DOHH2 (cell line): ENCODE results near the gene POLR3C.
A peak's percentile ranks its signal among the peaks of the same experiment; 100 is the strongest.

Experiments
- H3F3A ChIP-seq: fragments of 200-600 bp; sonication (generic), shearing (Covaris generic); 2 replicates; pipeline ENCODE4 v1.6.0; 2016; ENCODE audit warnings: antibody characterized with exemption, mild to moderate bottlenecking; ENCODE audit not compliant: control insufficient read depth, insufficient read depth
- H3K27ac ChIP-seq: fragments of 200-600 bp; sonication (generic); 2 replicates; pipeline ENCODE4 v1.5.1; 2014; ENCODE audit warnings: low read depth, mild to moderate bottlenecking, low read length, moderate library complexity
- H3K27me3 ChIP-seq: fragments of 200-600 bp; sonication (generic); 2 replicates; pipeline ENCODE4 v1.6.1; 2014; ENCODE audit warnings: mild to moderate bottlenecking, low read length, mixed read lengths; ENCODE audit not compliant: control insufficient read depth
- H3K36me3 ChIP-seq: fragments of 200-600 bp; sonication (generic); 2 replicates; pipeline ENCODE4 v1.6.1; 2014; ENCODE audit warnings: mild to moderate bottlenecking, low read length, moderate library complexity, mixed read lengths; ENCODE audit not compliant: control insufficient read depth
- H3K4me1 ChIP-seq: fragments of 200-600 bp; sonication (generic); 2 replicates; pipeline ENCODE4 v1.6.1; 2014; ENCODE audit warnings: mild to moderate bottlenecking, low read length, mixed read lengths; ENCODE audit not compliant: control insufficient read depth
- H3K4me2 ChIP-seq: fragments of 200-600 bp; sonication (generic); 2 replicates; pipeline ENCODE4 v1.6.0; 2014; ENCODE audit warnings: mild to moderate bottlenecking, low read length, moderate library complexity
- H3K4me3 ChIP-seq: fragments of 200-600 bp; sonication (generic); 2 replicates; pipeline ENCODE4 v1.5.1; 2014; ENCODE audit warnings: mild to moderate bottlenecking, low read length, mixed read lengths
- H3K79me2 ChIP-seq: fragments of 200-600 bp; sonication (generic); 2 replicates; pipeline ENCODE4 v1.6.1; 2014; ENCODE audit warnings: mild to moderate bottlenecking, low read length, mixed read lengths; ENCODE audit not compliant: control insufficient read depth
- H3K9me2 ChIP-seq: fragments of 200-600 bp; sonication (generic); replicated peaks from 2 replicates; pipeline ENCODE4 v1.6.1; 2014; ENCODE audit warnings: mild to moderate bottlenecking, low read length, mixed read lengths; ENCODE audit not compliant: control insufficient read depth
- H3K9me3 ChIP-seq: fragments of 200-600 bp; sonication (generic); 2 replicates; pipeline ENCODE4 v1.6.1; 2014; ENCODE audit warnings: antibody characterized with exemption, low read length, mixed read lengths; ENCODE audit not compliant: control insufficient read depth, insufficient read depth
- H4K20me1 ChIP-seq: fragments of 200-600 bp; sonication (generic); 2 replicates; pipeline ENCODE4 v1.6.0; 2014; ENCODE audit warnings: low read depth, mild to moderate bottlenecking, antibody characterized with exemption, low read length, moderate library complexity; ENCODE audit not compliant: control insufficient read depth, insufficient read depth
- CTCF ChIP-seq: fragments of 200-600 bp; sonication (generic); IDR thresholded peaks from one replicate; pipeline ENCODE4 v1.5.1; 2014; ENCODE audit warnings: antibody characterized with exemption, mild to moderate bottlenecking, low read depth, low read length; ENCODE audit not compliant: poor library complexity, severe bottlenecking
- EZH2phosphoT487 ChIP-seq: fragments of 200-600 bp; sonication (generic); IDR thresholded peaks from 2 replicates; pipeline ENCODE4 v1.6.1; 2017; ENCODE audit warnings: borderline replicate concordance, mild to moderate bottlenecking, antibody characterized with exemption, low read length, moderate library complexity, mixed read lengths

POLR3C gene

GRCh38 chr1:145891587-145892485, 67.8 kb downstream of the POLR3C start:
- Histone ChIP-seq H3K4me3 (no peak overlapping the region), H3K27ac (no peak overlapping the region)

GRCh38 chr1:145892486-145893087, 68.6 kb downstream of the POLR3C start:
- no peak overlapping the region for H3K4me3 ChIP-seq
- H3K79me2 ChIP-seq: no peaks in the 10 kb centered on the region
- no peaks in the 10 kb centered on the region for H3F3A ChIP-seq
- TF ChIP-seq CTCF: no peak
- no peak for TF ChIP-seq EZH2phosphoT487
- H3K4me2 ChIP-seq: no peak overlapping the region
- H4K20me1 ChIP-seq: no peaks in the 10 kb centered on the region
- H3K27ac ChIP-seq: no peak overlapping the region
- H3K4me1 ChIP-seq: no peaks in the 10 kb centered on the region
- H3K9me2 ChIP-seq: no peaks in the 10 kb centered on the region
- no peaks in the 10 kb centered on the region for H3K27me3 ChIP-seq
- H3K9me3 ChIP-seq: no peaks in the 10 kb centered on the region
- H3K36me3 ChIP-seq: no peaks in the 10 kb centered on the region

More at GRCh38 chr1:145891587-145892485, 67.8 kb downstream of the POLR3C start:
- Histone ChIP-seq H3K9me2 (no peaks in the 10 kb centered on the region), H3K36me3 (no peaks in the 10 kb centered on the region), H3K4me2 (no peak overlapping the region), H3K4me1 (no peaks in the 10 kb centered on the region), H3K27me3 (no peaks in the 10 kb centered on the region), H3K79me2 (no peaks in the 10 kb centered on the region), H4K20me1 (no peaks in the 10 kb centered on the region), H3F3A (no peaks in the 10 kb centered on the region), H3K9me3 (no peaks in the 10 kb centered on the region)
- TF ChIP-seq EZH2phosphoT487: no peak
- TF ChIP-seq CTCF: peak; percentile 89

GRCh38 chr1:145893306-145894055, 69.5 kb downstream of the POLR3C start:
- Histone ChIP-seq H4K20me1 (no peaks in the 10 kb centered on the region), H3K9me2 (no peaks in the 10 kb centered on the region), H3K27ac (no peak overlapping the region), H3K79me2 (no peaks in the 10 kb centered on the region), H3K27me3 (no peaks in the 10 kb centered on the region), H3F3A (no peaks in the 10 kb centered on the region), H3K36me3 (no peaks in the 10 kb centered on the region), H3K4me3 (no peak overlapping the region), H3K9me3 (no peaks in the 10 kb centered on the region), H3K4me2 (no peak overlapping the region), H3K4me1 (no peaks in the 10 kb centered on the region)
- no peak for TF ChIP-seq CTCF
- no peak for TF ChIP-seq EZH2phosphoT487
